ENCODE results near the gene EP300.

- TF ChIP-seq CTCF (IDR thresholded peaks at IDR 0.05; ENCODE audit: control extremely low read depth in 1 of 3, insufficient read depth in 1 of 3, low read depth in 1 of 3, low read length in 3 of 3) (no peak), NRF1 (IDR thresholded peaks at IDR 0.05; ENCODE audit: low read depth, low read length) (no peak), CHD2 (IDR thresholded peaks at IDR 0.05; ENCODE audit: low read length) (no peak), SIN3A (conservative IDR thresholded peaks at IDR 0.05 in 1 of 2, IDR thresholded peaks at IDR 0.05 in 1 of 2; ENCODE audit: low read depth in 1 of 2, low read length in 2 of 2) (no peak), SP1 (IDR thresholded peaks at IDR 0.05; ENCODE audit: low read depth, low read length) (no peak), KDM1A (IDR thresholded peaks at IDR 0.05; ENCODE audit: borderline replicate concordance, low read length) (no peak), POLR2AphosphoS5 (IDR thresholded peaks at IDR 0.05; ENCODE audit: low read depth, low read length) (no peak), SRF (IDR thresholded peaks at IDR 0.05; ENCODE audit: low read depth, low read length) (no peak), EP300 (IDR thresholded peaks at IDR 0.05; ENCODE audit: borderline replicate concordance in 1 of 2, low read depth in 2 of 2, low read length in 2 of 2) (no peak), POLR2A (IDR thresholded peaks at IDR 0.05; ENCODE audit: control extremely low read depth in 1 of 2, low read depth in 2 of 2, low read length in 2 of 2) (no peak), EZH2 (IDR thresholded peaks at IDR 0.05; ENCODE audit: low read depth, low read length, severe bottlenecking) (no peak)
These were observed 123.0 kb downstream of the EP300 start for GRCh38 chr22:41215409-41215808.
